Heart left ventricle (tissue), 13 donors: Measurements from ENCODE around the gene PRTG.
"Not testable (repeated sequence)": the region's sequence is repeated elsewhere in the genome, so short reads cannot be mapped to it uniquely, and the experiment has no call there.

Source experiments
- CTCF ChIP-seq, 12 donors: fragments of 200-600 bp; sonication (generic) in 4 of 12; IDR thresholded peaks; one replicate each; pipeline versions ENCODE4 v1.5.0 to v1.8.0; 2018 to 2022; ENCODE audit warnings: antibody characterized with exemption in 12 of 12, mild to moderate bottlenecking in 5 of 12
- POLR2A ChIP-seq, 2 donors: fragments of 450-650 bp; IDR thresholded peaks; one replicate each; pipeline ENCODE4 v1.6.1; 2017; ENCODE audit warnings: antibody characterized with exemption in 2 of 2, mild to moderate bottlenecking in 2 of 2, moderate library complexity in 2 of 2
- donor health status: ischemic (EF 13 %, LVEDD 7.1; RV severe dilation, severe dysfunction).
- donor health status: DM: no; HTN: yes; CAD: no.
- donor health status: DM: no; HTN: no; CAD: no.
- donor health status: ischemic (EF 25% LVEDD 6.9; RV normal size, moderate dysfunction).
- donor health status: ischemic (EF 25% LVEDD 5.7; RV mildly dilated, moderate dysfunction).
- donor health status: ischemic (EF 35%, LVEDD 5.7; RV mildly dilated, moderate dysfunction).
- donor health status: nonischemic (EF 11% LVEDD 7.7; RV severe dilation, severe dysfunction).
- donor health status: DM: yes; HTN: yes; CAD: no.
- donor health status: PGD.
- donor health status: ischemic (EF 29% LVEDD 5.4; RV normal size, mild dysfunction).
- donor health status: nonischemic (EF 23%, LVEDD 6.1; RV moderate dilation, normal function).

DNA sequence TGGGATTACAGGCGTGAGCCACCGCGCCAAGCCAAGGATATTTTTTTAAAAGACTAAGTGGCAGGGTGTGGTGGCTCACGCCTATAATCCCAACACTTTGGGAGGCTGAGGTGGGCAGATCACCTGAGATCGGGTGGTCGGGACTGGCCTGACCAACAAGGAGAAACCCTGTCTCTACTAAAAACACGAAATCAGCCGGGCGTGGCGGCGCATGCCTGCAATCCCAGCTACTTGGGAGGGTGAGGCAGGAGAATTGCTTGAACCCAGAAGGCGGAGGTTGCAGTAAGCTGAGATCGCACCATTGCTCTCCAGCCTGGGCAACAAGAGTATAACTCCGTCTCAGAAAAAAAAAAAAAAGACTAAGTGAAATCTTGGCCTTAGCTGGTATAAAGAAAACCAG is 49.8 kb downstream of the PRTG start:
- not testable (repeated sequence) for TF ChIP-seq CTCF, POLR2A (IDR thresholded peaks at IDR 0.05)
